Measurements from ENCODE around the gene ITPR2.

ITPR2 gene

GRCh38 chr12:26429070-26429691 lies 403.8 kb downstream of the ITPR2 start:
- no peak overlapping the region for H3K27ac ChIP-seq (ENCODE audit: low read depth, low read length, poor library complexity, severe bottlenecking)
- no peak overlapping the region for H3K4me2 ChIP-seq (ENCODE audit: low read length)
- no peaks in the 10 kb centered on the region for H3K79me2 ChIP-seq (ENCODE audit: insufficient read depth, low read length)
- no peaks in the 10 kb centered on the region for H3K9me2 ChIP-seq (ENCODE audit: low read depth, low read length)
- H3K9ac ChIP-seq (ENCODE audit: low read length) = no peak overlapping the region
- no peaks in the 10 kb centered on the region for H3K9me3 ChIP-seq (ENCODE audit: low read length)
- no peaks in the 10 kb centered on the region for H3K36me3 ChIP-seq (ENCODE audit: insufficient read depth, low read length)
- TF ChIP-seq EZH2 (IDR thresholded peaks at IDR 0.05; ENCODE audit: borderline replicate concordance, low read length) = no peak
- TF ChIP-seq CTCF (IDR thresholded peaks at IDR 0.05; ENCODE audit: low read length) = no peak
- no peaks in the 10 kb centered on the region for H3F3A ChIP-seq (ENCODE audit: insufficient read depth, low read length)
- H4K20me1 ChIP-seq (ENCODE audit: insufficient read depth, low read length) = no peaks in the 10 kb centered on the region
- H3K4me1 ChIP-seq (ENCODE audit: insufficient read depth, low read length, severe bottlenecking) = no peaks in the 10 kb centered on the region
- H3K4me3 ChIP-seq (ENCODE audit: low read depth, low read length, poor library complexity, severe bottlenecking) = no peak overlapping the region
- no peak overlapping the region for H2AFZ ChIP-seq (ENCODE audit: low read length)
- H3K27me3 ChIP-seq (ENCODE audit: insufficient read depth, low read length) = no peaks in the 10 kb centered on the region

GRCh38 chr12:26428420-26428819 lies 404.6 kb downstream of the ITPR2 start:
- no peak for TF ChIP-seq CTCF (IDR thresholded peaks at IDR 0.05; ENCODE audit: low read length)
- TF ChIP-seq EZH2 (IDR thresholded peaks at IDR 0.05; ENCODE audit: borderline replicate concordance, low read length) = no peak
- H3K4me2 ChIP-seq (ENCODE audit: low read length) = no peak overlapping the region
- H3K9me2 ChIP-seq (ENCODE audit: low read depth, low read length) = no peaks in the 10 kb centered on the region

GRCh38 chr12:26426652-26427051 lies 406.3 kb downstream of the ITPR2 start:
- no peak for TF ChIP-seq CTCF (IDR thresholded peaks at IDR 0.05; ENCODE audit: low read length)
- TF ChIP-seq EZH2 (IDR thresholded peaks at IDR 0.05; ENCODE audit: borderline replicate concordance, low read length) = no peak
- no peak overlapping the region for H3K9ac ChIP-seq (ENCODE audit: low read length)
- no peaks in the 10 kb centered on the region for H3K36me3 ChIP-seq (ENCODE audit: insufficient read depth, low read length)
- no peaks in the 10 kb centered on the region for H3K4me1 ChIP-seq (ENCODE audit: insufficient read depth, low read length, severe bottlenecking)
- no peaks in the 10 kb centered on the region for H3F3A ChIP-seq (ENCODE audit: insufficient read depth, low read length)
- H3K27me3 ChIP-seq (ENCODE audit: insufficient read depth, low read length) = no peaks in the 10 kb centered on the region
- no peak overlapping the region for H3K4me3 ChIP-seq (ENCODE audit: low read depth, low read length, poor library complexity, severe bottlenecking)
- H4K20me1 ChIP-seq (ENCODE audit: insufficient read depth, low read length) = no peaks in the 10 kb centered on the region
- H3K27ac ChIP-seq (ENCODE audit: low read depth, low read length, poor library complexity, severe bottlenecking) = no peak overlapping the region
- H3K9me3 ChIP-seq (ENCODE audit: low read length) = no peaks in the 10 kb centered on the region
- no peaks in the 10 kb centered on the region for H3K9me2 ChIP-seq (ENCODE audit: low read depth, low read length)
- no peaks in the 10 kb centered on the region for H3K79me2 ChIP-seq (ENCODE audit: insufficient read depth, low read length)
- no peak overlapping the region for H2AFZ ChIP-seq (ENCODE audit: low read length)
- H3K4me2 ChIP-seq (ENCODE audit: low read length) = no peak overlapping the region

More at GRCh38 chr12:26428420-26428819, 404.6 kb downstream of the ITPR2 start:
- Histone ChIP-seq H3K36me3 (ENCODE audit: insufficient read depth, low read length) (no peaks in the 10 kb centered on the region), H3K9ac (ENCODE audit: low read length) (no peak overlapping the region), H3F3A (ENCODE audit: insufficient read depth, low read length) (no peaks in the 10 kb centered on the region), H3K27ac (ENCODE audit: low read depth, low read length, poor library complexity, severe bottlenecking) (no peak overlapping the region), H3K79me2 (ENCODE audit: insufficient read depth, low read length) (no peaks in the 10 kb centered on the region), H3K27me3 (ENCODE audit: insufficient read depth, low read length) (no peaks in the 10 kb centered on the region), H4K20me1 (ENCODE audit: insufficient read depth, low read length) (no peaks in the 10 kb centered on the region), H3K9me3 (ENCODE audit: low read length) (no peaks in the 10 kb centered on the region), H3K4me1 (ENCODE audit: insufficient read depth, low read length, severe bottlenecking) (no peaks in the 10 kb centered on the region), H2AFZ (ENCODE audit: low read length) (no peak overlapping the region), H3K4me3 (ENCODE audit: low read depth, low read length, poor library complexity, severe bottlenecking) (no peak overlapping the region)

Data from OCI-LY1 (cell line).